GM23248 (cell line): ENCODE results near the gene NYAP1.

Experiments used
- EZH2 ChIP-seq: fragments of 200-600 bp; sonication (generic); IDR thresholded peaks from 2 replicates; pipeline ENCODE4 v1.6.1; 2018; ENCODE audit warnings: antibody characterized with exemption, mild to moderate bottlenecking; ENCODE audit not compliant: insufficient read depth, poor library complexity, severe bottlenecking
- EZH2phosphoT487 ChIP-seq: fragments of 200-600 bp; sonication (generic); IDR thresholded peaks from 2 replicates; pipeline ENCODE4 v1.6.1; 2018; ENCODE audit warnings: antibody characterized with exemption, moderate library complexity, mild to moderate bottlenecking, low read depth; ENCODE audit not compliant: insufficient read depth

- TF ChIP-seq EZH2 (no peak), EZH2phosphoT487 (no peak)
Measured at GRCh38 chr7:100543586-100543985, 59.9 kb downstream of the NYAP1 start.
